HG03025 (cell line): ENCODE data around the gene CAPN2.
"Not testable (repeated sequence)": the region's sequence is repeated elsewhere in the genome, so short reads cannot be mapped to it uniquely, and the experiment has no call there.

ENCODE experiments used
- ATAC-seq: cut with Tn5 transposase; IDR thresholded peaks from one replicate; pipeline ENCODE4 v1.9.1; 2021; ENCODE audit warnings: mild to moderate bottlenecking, moderate library complexity; ENCODE audit not compliant: unreplicated experiment, low FRiP score

Gene CAPN2

DNA sequence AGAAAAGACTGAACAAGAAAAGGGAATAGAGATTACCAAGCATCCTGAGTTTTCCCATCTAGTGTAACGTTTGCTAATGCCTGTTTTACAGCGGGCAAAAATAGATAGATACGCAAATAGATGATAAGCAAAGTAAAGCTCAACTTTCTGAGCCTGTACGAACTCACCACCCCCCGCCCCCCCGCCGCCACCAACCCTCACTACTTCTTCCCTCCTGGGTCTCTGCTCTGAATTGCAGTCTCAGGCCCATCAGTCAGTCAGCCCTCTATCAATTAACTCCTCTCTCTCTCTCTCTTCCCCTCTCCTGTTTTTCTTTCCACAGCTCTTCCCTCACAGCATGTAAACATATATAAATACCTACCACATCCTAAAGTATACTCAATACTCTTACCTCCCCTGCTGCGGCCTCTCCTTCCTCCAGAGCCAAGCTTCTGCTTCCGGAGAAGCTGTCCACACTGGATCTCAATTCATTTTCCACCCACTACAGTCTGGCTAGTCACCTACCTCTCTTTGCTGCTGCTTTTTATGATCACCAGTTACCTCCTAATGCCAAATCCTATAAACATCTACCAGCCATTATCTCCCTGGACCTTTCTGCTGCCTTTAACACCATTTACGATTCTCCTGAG, 64.6 kb downstream of the CAPN2 start:
- ATAC-seq, result no peak

DNA sequence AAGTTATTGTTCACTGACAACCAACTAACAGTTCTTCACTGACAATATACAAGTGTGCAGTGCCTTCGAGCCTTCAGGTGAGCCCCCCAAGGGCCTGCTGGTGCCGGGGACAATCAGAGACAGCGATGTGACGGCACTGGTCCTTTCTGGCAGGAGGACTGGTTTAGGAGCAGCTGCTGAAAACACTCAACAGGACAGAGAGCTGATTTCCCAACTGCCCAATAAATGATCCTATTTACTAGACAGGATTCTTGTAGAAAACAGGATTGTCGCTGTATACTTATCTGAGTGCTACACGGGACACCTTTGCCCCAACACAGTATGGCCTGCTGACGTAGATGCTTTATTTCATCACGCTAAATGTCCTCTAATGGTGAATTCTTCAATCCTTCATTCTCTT, 68.0 kb downstream of the CAPN2 start:
- ATAC-seq, result no peak

- no peak for ATAC-seq
Observed at GRCh38 chr1:223780949-223781348, 68.6 kb downstream of the CAPN2 start.

- ATAC-seq, result no peak
Observed at GRCh38 chr1:223783676-223784075, 71.3 kb downstream of the CAPN2 start.

GRCh38 chr1:223784541-223784940, 72.2 kb downstream of the CAPN2 start:
- ATAC-seq, result no peak

GRCh38 chr1:223785808-223786207, 73.5 kb downstream of the CAPN2 start:
- ATAC-seq, result no peak

DNA sequence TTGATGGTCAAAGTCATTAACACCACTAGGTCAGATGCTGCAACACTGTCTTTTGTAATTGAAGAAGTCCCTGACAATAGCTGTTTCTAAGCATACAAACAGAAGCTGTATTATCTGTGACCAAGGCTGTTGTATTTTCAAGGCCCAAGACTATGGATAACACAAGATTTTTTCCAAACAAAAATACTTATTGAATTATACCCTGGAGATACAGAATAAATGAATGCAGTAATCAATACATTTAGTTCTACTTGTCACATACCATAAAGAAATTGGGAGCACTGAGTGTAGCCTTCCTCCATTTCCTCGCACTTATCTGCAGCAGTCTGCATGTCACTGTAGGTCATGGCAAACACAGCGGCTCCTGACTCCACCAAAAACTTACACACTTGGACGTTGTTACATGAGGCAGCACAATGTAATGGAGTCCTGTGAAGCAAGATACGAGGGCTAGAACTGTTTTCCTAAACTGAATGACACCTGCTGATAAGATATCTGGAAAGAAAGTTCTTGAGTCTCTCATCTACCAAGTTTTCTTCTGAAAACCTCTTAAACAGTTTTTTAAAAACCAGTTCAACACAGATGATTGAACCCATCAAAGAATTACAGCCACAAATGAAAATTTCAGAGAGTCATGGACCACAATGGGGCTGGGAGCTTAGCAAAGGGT, 76.5 kb downstream of the CAPN2 start:
- no peak for ATAC-seq

GRCh38 chr1:223792046-223792445, 79.7 kb downstream of the CAPN2 start:
- ATAC-seq, result no peak

GRCh38 chr1:223793716-223794115, 81.4 kb downstream of the CAPN2 start:
- ATAC-seq, result no peak

DNA sequence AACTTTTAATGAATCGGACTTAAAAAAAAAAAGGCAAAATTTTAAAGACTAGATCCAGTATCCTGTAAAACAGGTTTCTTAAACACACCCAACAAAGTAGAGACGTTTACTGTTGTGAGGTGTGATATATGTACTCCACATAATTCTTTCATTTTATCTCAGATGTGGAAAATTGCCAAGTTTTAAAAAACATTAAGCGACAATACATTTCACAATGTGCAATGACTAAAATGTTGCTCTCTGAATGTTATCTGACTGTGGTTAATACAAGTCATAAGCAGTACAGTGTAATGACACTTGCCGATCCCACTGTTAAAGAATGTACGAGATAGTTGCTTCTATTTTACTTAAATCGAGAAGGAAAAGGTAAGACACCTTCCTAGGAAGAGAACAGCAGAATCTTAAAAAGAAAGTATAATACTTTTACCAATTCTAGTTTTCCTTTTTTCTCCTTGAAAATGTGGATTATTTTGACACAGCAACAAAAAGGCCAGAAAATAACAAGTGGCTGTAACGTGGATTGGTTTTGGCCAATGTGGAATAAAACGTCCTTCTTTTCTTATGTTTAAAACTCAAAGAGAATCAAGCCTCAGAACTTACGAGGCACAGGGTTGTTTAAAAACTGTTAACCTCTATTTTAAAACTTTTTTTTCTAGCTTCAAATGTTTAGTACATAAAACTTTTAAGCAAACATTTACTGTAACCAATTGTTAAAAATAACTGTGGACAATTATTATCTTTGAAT, 82.0 kb downstream of the CAPN2 start:
- ATAC-seq, result no peak

GRCh38 chr1:223796210-223796609, 83.9 kb downstream of the CAPN2 start:
- no peak for ATAC-seq

GRCh38 chr1:223802032-223802431, 89.7 kb downstream of the CAPN2 start:
- ATAC-seq, result no peak

GRCh38 chr1:223802602-223803001, 90.3 kb downstream of the CAPN2 start:
- no peak for ATAC-seq

DNA sequence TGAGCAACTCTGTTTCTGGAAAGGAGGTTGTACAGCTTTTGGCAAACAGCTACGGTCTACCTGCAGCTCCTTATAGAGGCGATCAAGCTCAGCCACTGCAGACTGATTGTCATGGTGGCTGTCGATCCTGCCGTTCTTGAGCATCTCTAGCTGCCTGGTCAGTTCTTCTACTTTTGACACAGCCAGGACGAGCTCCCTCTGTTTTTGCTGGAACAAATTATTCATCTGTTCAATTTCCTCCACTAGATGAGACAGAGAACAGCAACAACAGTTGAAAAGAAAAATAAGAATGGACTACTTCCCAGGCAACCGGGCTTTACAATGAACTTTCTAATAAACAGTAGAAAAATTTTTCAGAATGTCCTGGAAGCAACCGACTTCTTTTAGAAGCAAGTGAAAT, 90.9 kb downstream of the CAPN2 start:
- no peak for ATAC-seq

DNA sequence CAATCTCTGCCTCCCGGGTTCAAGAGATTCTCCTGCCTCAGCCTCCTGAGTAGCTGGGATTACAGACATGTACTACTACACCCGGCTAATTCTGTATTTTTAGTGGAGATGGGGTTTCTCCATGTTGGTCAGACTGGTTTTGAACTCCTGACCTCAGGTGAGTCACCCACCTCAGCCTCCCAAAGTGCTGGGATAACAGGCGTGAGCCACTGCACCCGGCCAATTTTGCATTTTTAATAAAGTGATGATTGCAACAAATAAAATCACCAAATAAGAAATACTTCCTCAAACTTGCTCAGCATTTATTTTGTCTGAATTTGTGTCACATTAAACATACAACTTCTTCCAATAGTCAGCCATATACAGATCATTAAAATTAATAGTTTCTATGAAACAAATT, 97.6 kb downstream of the CAPN2 start:
- not testable (repeated sequence) for ATAC-seq

GRCh38 chr1:223810586-223810985, 98.2 kb downstream of the CAPN2 start:
- no peak for ATAC-seq

DNA sequence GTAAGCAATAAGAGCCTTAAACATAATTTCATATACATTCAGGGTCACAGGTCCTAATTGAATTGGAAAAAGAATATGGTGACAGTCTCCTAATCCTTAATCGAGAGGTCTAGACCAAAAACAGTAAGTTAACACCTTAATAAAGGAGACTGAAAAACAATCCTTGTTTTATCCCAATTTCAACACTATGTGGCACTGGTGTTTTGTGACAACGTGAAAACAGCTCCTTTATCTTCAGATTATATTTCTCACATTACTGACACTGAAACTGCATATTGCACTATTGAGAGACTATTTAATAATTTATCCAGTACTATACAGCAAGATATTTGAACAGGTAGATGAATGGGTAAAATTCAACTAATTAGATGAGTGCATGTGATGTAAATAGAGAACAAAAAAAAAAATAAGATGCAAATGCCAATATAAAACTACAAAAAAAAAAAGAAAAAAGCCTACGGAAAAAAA, 99.3 kb downstream of the CAPN2 start:
- ATAC-seq, result no peak

DNA sequence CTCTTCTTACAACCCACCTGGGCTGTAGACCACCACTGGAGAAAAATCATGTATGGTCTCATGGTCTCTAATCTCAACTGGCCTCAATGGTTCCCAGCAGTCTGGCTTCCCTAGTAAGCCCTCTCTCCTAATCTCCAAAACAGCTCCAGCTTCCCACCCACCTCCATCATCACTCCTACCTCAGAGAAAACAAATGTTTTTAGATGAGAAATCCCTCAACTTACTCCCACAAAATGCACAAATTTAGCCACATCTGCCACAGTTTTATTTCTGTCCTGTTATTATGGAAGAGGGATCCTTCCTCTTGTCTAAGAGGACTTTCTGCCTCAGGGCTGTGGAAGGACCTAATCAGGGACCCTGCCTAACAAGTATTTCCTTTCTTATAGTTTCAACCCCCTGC, 101.3 kb downstream of the CAPN2 start:
- no peak for ATAC-seq

GRCh38 chr1:223815020-223815853, 102.9 kb downstream of the CAPN2 start:
- ATAC-seq, result no peak

DNA sequence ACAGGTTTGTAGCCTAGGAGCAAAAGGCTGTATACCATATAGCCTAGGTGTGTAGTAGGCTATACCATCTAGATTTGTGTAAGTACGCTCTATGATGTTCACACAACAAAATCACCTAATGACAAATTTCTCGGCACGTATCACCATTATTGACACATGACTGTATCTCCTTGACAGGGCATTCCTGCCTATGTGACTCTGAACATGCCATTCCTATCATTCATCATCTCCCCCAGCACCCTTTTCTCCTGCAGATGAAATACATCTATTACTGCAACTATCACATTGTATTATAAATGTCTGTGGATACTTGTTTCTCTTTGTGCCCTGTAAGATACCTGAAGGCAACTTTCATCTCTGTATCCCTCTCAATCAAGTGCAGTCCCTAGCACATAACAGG, 103.5 kb downstream of the CAPN2 start:
- no peak for ATAC-seq

DNA sequence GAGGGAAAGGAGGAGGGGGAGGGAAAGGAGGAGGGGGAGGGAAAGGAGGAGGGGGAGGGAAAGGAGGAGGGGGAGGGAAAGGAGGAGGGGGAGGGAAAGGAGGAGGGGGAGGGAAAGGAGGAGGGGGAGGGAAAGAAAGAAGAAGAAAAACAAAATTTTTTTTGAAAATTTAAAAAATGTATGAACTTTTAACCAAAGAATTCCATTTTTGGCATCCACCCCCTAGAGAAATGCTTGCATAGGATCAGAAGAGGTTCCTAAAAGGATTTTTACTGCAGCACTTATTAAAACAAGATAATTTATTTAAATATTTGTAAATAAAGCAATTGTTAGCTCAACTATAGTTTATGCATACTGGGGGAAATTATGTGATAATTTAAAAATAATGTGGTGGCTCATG, 104.9 kb downstream of the CAPN2 start:
- ATAC-seq, result not testable (repeated sequence)
